HG02938 (cell line): Measurements from ENCODE around the gene RBKS.

ENCODE experiments used
- ATAC-seq: cut with Tn5 transposase; IDR thresholded peaks from one replicate; pipeline ENCODE4 v1.9.1; 2021; ENCODE audit warnings: mild to moderate bottlenecking, moderate library complexity; ENCODE audit not compliant: unreplicated experiment

The RBKS gene

GRCh38 chr2:27890146-27890923 lies at the start of gene RBKS, which contains the start of gene BABAM2:
RBKS (minus strand) TSS chr2:27890387; CDS start chr2:27890345, 42 bp downstream.
BABAM2 (plus strand) TSS chr2:27890729; CDS start chr2:27894557, 3,828 bp downstream.
- peak; percentile 67 for ATAC-seq

- no peak for ATAC-seq
Observed at GRCh38 chr2:27935026-27935425, 44.8 kb upstream of the RBKS start.

- no peak for ATAC-seq
Observed at GRCh38 chr2:27932396-27932795, 42.2 kb upstream of the RBKS start.

- ATAC-seq: no peak
Observed at GRCh38 chr2:27931361-27931950, 41.3 kb upstream of the RBKS start.

- no peak for ATAC-seq
Observed at GRCh38 chr2:27929916-27930486, 39.8 kb upstream of the RBKS start.

GRCh38 chr2:27925766-27926472 lies 35.7 kb upstream of the RBKS start:
- ATAC-seq: no peak

GRCh38 chr2:27922842-27923241 lies 32.7 kb upstream of the RBKS start:
- no peak for ATAC-seq

- no peak for ATAC-seq
Observed at GRCh38 chr2:27921880-27922547, 31.8 kb upstream of the RBKS start.

GRCh38 chr2:27921424-27921823 lies 31.2 kb upstream of the RBKS start:
- ATAC-seq: no peak

- no peak for ATAC-seq
Observed at GRCh38 chr2:27920148-27920885, 30.1 kb upstream of the RBKS start.

GRCh38 chr2:27916293-27916995 lies 26.3 kb upstream of the RBKS start:
- ATAC-seq: no peak

GRCh38 chr2:27915874-27916273 lies 25.7 kb upstream of the RBKS start:
- ATAC-seq: no peak

- no peak for ATAC-seq
Observed at GRCh38 chr2:27915191-27915590, 25.0 kb upstream of the RBKS start.

- ATAC-seq: no peak
Observed at GRCh38 chr2:27914805-27915175, 24.6 kb upstream of the RBKS start.

- no peak for ATAC-seq
Observed at GRCh38 chr2:27914041-27914804, 24.0 kb upstream of the RBKS start.

GRCh38 chr2:27912512-27912911 lies 22.3 kb upstream of the RBKS start:
- no peak for ATAC-seq

- ATAC-seq: no peak
Observed at GRCh38 chr2:27911458-27912210, 21.4 kb upstream of the RBKS start.

GRCh38 chr2:27909901-27910300 lies 19.7 kb upstream of the RBKS start:
- no peak for ATAC-seq
